HFF-Myc (cell line): Measurements from ENCODE around the gene C9orf50.

ENCODE experiments used
- DNase-seq: peaks from one replicate; pipeline ENCODE4 v3.0.0-alpha.2; 2011; ENCODE audit warnings: low read depth; ENCODE audit errors: extremely low read depth
- H3K4me3 ChIP-seq: replicated peaks from 2 replicates; pipeline ENCODE4 v1.5.1; 2011; ENCODE audit warnings: low read depth, mild to moderate bottlenecking, control low read depth, low read length
- TF ChIP-seq, protein P1 (sequence below): IDR thresholded peaks from 2 replicates; pipeline ENCODE4 v1.5.1; 2012; ENCODE audit warnings: mild to moderate bottlenecking, low read depth, low read length, control low read depth; ENCODE audit errors: missing control alignments

Gene C9orf50

DNA sequence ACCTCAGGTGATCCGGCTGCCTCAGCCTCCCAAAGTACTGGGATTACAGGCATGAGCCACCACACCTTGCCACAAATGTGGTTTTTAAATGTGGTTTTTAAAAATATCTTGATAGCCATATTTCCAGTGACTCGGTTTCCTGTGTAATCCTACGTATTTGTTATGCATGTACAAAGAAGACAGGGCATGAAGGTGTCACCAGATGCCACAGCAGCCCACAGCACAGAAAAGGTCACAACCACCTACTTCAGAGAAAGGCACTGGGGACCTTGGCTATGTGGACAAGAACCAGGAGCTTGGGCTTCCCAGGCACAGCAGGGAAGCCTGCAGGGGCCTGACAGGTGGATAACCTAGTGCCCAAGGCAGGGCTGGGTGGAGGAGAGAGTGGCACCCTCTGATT, 38.0 kb downstream of the C9orf50 start:
- H3K4me3 ChIP-seq, result no peak overlapping the region
- DNase-seq, result no peak
- TF ChIP-seq, protein P1, sequence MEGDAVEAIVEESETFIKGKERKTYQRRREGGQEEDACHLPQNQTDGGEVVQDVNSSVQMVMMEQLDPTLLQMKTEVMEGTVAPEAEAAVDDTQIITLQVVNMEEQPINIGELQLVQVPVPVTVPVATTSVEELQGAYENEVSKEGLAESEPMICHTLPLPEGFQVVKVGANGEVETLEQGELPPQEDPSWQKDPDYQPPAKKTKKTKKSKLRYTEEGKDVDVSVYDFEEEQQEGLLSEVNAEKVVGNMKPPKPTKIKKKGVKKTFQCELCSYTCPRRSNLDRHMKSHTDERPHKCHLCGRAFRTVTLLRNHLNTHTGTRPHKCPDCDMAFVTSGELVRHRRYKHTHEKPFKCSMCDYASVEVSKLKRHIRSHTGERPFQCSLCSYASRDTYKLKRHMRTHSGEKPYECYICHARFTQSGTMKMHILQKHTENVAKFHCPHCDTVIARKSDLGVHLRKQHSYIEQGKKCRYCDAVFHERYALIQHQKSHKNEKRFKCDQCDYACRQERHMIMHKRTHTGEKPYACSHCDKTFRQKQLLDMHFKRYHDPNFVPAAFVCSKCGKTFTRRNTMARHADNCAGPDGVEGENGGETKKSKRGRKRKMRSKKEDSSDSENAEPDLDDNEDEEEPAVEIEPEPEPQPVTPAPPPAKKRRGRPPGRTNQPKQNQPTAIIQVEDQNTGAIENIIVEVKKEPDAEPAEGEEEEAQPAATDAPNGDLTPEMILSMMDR, result no peak

DNA sequence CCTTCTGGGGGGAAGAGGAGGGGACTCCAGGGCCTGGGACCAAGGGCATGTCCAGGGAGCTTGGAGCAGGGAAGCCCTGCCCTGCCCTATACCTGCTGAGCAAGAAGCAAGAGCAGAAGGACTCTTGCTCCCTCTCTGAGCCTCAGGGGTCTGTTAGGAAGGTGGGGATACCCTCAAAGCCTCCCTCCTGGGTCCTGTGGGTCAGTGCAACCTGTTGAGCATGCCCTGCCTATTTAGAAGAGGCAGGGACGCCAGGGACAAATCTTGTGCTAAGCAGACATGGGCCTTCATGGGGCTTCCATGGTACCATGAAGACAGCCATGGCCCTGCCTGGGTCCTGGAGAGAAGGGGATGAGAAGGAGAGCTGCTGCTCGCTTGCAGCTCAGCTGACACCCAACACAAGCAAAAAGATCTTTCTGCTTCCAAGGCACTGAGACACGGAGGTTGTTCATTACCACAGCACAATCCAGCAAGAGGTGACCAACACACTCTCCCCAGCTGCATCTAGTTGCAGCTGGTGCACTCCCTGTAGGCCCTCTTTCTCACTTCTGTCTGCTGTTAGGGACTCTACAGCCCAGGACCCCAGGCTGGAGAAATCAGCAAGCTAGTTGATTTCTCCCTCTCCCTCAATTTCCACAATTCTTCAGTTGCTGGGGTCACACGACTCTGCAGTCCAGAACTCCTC, 39.3 kb downstream of the C9orf50 start:
- no peak overlapping the region for H3K4me3 ChIP-seq
- TF ChIP-seq, protein P1, result no peak
- no peak for DNase-seq

DNA sequence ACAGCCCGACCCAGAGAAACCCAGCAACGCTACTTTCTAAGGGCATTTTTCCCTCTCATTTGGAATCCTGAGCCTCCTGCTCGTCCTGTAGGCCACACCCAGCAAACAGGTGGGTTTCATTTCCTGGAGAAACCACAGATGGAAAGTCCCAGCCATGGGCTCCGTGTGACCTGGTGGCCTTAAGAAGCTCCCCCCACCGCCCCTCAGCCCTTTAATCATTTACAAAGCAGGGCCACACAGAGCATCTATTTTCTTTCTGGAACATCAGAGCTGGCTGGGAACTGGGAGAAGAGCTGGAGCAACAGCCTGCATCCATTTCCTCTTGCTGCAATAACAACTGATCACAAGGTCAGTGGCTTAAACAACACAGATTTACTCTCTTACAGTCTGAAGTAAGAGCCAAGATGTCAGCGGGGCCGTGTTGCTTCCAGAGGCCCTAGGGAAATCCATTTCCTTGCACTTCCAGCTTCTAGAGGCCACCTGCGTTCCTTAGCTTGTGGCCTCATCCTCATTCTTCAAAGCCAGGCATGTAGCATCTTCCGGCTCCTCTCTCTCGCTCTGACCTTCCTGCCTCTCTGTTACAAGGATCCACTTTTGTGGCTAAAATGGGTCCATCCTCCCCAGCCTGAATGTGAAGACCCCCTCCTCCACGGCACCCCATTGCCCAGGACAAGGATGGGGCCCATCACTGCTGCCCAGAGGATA, 40.5 kb downstream of the C9orf50 start:
- DNase-seq, result no peak
- TF ChIP-seq, protein P1, result no peak
- no peak overlapping the region for H3K4me3 ChIP-seq

DNA sequence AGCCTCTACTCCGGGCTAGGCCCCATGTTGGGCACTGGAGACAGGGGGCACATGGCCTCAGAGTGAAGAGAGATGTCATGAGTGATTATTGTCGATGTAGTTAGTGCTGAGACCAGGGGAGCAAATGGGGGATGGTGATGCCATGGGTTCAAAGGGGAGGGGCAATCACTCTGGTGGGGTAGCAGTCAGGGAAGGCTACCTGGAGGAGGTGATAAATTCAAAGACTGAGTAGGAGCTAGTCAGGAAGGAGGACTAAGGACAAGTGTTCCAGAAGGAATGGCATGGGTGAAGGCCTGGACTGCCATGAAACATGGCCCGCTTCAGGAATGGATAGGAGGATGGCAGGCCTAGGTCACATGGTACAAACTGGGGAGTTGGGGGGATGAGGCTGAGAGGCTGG, 41.6 kb downstream of the C9orf50 start:
- H3K4me3 ChIP-seq, result no peak overlapping the region
- no peak for DNase-seq
- TF ChIP-seq, protein P1, result no peak

DNA sequence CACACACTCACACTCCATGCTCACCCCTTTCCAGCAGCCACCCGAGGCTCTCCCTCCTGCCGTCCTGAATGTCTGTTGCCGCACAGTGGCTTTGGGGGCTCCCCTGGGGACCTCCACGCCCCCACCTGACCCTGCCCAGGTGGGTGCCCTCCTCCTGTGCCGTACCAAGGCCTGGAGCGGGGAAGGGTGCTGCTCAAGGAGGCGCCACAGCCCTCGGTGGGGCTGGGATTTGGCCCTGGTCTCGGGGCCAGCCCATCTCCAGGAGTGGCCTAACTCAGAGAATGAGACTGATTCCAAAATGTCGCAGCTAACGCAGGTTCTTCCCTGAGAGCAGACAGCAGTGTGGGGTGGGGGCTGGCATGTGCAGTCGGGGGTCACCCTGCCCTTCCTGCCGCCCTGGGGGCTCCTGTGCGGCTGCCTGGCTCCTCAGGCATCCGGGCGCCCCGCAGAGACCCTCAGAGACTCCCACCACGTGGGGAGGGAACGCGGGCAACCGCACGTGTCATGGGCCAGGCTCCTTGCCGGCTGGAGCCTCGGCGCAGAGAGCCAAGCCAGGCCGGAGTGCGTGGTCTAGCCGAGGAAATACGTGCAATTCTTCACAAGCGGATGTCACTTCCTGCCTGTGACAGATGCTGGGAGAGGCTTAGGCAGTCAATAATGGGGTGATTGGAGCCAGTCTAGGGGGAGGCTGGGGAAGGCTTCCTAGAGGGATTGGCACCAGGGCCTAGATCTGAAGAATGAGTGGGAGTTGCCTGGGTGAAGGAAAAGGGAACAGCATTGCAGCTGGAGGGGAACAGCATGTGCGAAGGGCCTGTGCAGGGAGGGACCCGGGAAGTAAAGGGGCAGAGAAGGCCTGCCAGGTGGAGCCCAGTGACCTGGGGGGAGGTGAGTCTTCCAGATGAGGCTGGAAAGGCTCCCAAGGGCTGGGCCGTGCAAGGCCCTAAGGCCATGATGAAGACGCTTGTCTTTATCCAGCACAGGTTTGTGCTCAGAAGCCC, 44.1 kb downstream of the C9orf50 start:
- TF ChIP-seq, protein P1, result no peak
- no peak overlapping the region for H3K4me3 ChIP-seq
- DNase-seq, result no peak

DNA sequence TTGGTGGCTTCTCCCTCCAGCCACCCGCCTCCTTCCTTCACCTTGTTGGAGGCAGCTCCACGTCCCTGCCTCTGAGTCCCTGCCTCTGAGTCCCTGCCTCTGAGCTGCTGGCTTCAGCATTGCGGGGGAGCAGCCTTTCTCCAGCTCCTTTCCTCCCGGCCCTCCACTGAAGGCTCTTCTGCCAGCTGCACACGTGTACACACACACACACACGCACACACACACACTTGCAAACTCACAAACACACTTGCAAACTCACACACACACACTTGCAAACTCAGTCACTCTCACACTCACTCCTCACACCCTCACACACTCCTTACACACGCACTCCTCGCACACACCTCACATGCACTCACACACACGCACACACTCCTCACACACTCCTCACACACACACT, 45.1 kb downstream of the C9orf50 start:
- TF ChIP-seq, protein P1, result no peak
- no peak for DNase-seq
- no peak overlapping the region for H3K4me3 ChIP-seq
